SH-SY5Y (cell line): ENCODE data around the gene ETFA.

Experiments
- GATA2 ChIP-seq: IDR thresholded peaks from 2 replicates; pipeline ENCODE4 v1.6.1; 2011; ENCODE audit warnings: mild to moderate bottlenecking, low read depth, low read length
- GATA3 ChIP-seq: IDR thresholded peaks from 2 replicates; pipeline ENCODE4 v1.6.1; 2011; ENCODE audit warnings: low read depth, mild to moderate bottlenecking, low read length, moderate library complexity

The ETFA gene

GRCh38 chr15:76278651-76279050, 32.6 kb downstream of the ETFA start:
- TF ChIP-seq GATA3 (no peak), GATA2 (no peak)

- no peak for TF ChIP-seq GATA3
- TF ChIP-seq GATA2 = no peak
These were observed 36.4 kb downstream of the ETFA start for GRCh38 chr15:76274821-76275220.

- no peak for TF ChIP-seq GATA3
- TF ChIP-seq GATA2 = no peak
These were observed 37.0 kb downstream of the ETFA start for GRCh38 chr15:76274226-76274625.

DNA sequence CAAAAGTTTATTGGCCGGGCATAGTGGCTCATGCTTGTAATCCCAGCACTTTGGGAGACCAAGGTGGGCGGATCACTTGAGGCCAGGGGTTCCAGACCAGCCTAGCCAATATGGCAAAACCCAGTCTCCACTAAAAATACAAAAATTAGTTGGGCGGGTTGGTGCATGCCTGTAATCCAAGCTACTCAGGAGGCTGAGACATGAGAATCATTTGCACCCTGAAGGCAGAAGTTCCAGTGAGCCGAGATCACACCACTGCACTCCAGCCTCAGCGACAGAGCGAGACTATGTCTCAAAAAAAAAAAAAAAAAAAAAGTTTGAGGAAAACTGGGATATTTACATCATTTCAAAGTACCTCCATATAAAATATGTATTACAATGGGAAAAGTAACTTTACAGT, 40.4 kb downstream of the ETFA start:
- TF ChIP-seq GATA3 = no peak
- no peak for TF ChIP-seq GATA2

- no peak for TF ChIP-seq GATA2
- no peak for TF ChIP-seq GATA3
These were observed 44.2 kb downstream of the ETFA start for GRCh38 chr15:76267077-76267476.

- TF ChIP-seq GATA2 = no peak
- TF ChIP-seq GATA3 = no peak
These were observed 50.9 kb downstream of the ETFA start for GRCh38 chr15:76260246-76260938.

DNA sequence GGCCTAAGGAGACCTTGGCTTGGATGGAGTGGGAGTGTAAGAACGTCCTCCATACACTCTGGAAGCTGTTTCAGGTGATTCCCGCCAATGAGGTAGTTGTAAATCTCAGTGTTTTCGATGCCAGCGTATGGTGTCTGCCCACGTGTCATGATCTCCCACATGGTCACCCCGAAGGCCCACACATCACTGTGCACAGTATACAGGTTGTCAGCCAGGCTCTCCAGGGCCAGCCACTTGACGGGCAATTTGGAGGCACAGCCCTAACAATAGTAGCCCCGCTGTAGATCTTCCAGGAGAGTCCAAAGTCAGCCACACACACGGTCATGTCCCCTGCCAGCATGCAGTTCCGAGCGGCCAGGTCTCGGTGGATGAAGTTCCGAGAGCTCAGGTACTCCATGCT, 51.9 kb downstream of the ETFA start:
- TF ChIP-seq GATA2 = no peak

- TF ChIP-seq GATA3 = no peak
- TF ChIP-seq GATA2 = no peak
These were observed 52.8 kb downstream of the ETFA start for GRCh38 chr15:76258460-76258859.

GRCh38 chr15:76253691-76254473, 57.4 kb downstream of the ETFA start:
- TF ChIP-seq GATA2 = no peak

- no peak for TF ChIP-seq GATA3
- TF ChIP-seq GATA2 = no peak
These were observed 59.0 kb downstream of the ETFA start for GRCh38 chr15:76252249-76252648.

GRCh38 chr15:76251717-76252116, 59.6 kb downstream of the ETFA start:
- TF ChIP-seq GATA2 (no peak), GATA3 (no peak)

- TF ChIP-seq GATA2 (no peak), GATA3 (no peak)
These were observed 66.1 kb downstream of the ETFA start for GRCh38 chr15:76245072-76245610.

DNA sequence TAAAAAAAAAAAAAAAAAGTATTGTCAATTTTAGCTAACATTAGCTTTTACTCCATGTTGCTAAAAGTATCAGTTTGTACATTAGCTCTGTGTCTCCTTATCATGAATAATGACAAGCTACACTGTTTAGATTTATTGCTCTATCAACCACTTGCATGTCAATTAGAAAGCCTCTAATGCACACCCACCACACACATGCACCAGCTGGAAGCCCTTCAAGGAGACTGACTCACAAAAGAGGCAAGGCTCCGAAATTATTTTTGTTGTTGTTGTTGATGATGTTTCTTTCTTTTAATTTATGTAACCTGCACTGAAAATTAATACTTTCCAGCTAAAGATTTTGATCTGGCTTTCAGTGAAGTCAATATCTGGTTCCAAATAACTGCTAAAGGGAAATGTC, 71.5 kb downstream of the ETFA start:
- TF ChIP-seq GATA2 (no peak), GATA3 (no peak)

GRCh38 chr15:76236350-76236749, 74.9 kb downstream of the ETFA start:
- no peak for TF ChIP-seq GATA3
- TF ChIP-seq GATA2 = no peak
